CD1c-positive myeloid dendritic cell (primary cell): Measurements from ENCODE around the gene DDX52.

Experiments
- DNase-seq: peaks from one replicate; pipeline ENCODE4 v3.0.0-alpha.2; 2016; ENCODE audit errors: extremely low spot score

DDX52 gene

GRCh38 chr17:37576281-37576680 is 67.0 kb downstream of the DDX52 start:
- no peak for DNase-seq

GRCh38 chr17:37574427-37574826 is 68.8 kb downstream of the DDX52 start:
- DNase-seq: no peak

GRCh38 chr17:37571674-37572073 is 71.6 kb downstream of the DDX52 start:
- no peak for DNase-seq

GRCh38 chr17:37570527-37571093 is 72.6 kb downstream of the DDX52 start:
- DNase-seq: no peak

- DNase-seq: no peak
These were observed 74.7 kb downstream of the DDX52 start for GRCh38 chr17:37568350-37569053.

- DNase-seq: no peak
These were observed 75.7 kb downstream of the DDX52 start for GRCh38 chr17:37567538-37567937.

- DNase-seq: no peak
These were observed 76.1 kb downstream of the DDX52 start for GRCh38 chr17:37567137-37567536.

GRCh38 chr17:37564252-37564651 is 79.0 kb downstream of the DDX52 start:
- DNase-seq: no peak

GRCh38 chr17:37562016-37562745 is 81.1 kb downstream of the DDX52 start:
- no peak for DNase-seq
